GM18909 (cell line): ENCODE data around the gene CLEC16A.

ENCODE experiments used
- ATAC-seq: cut with Tn5 transposase; IDR thresholded peaks from one replicate; pipeline ENCODE4 v1.9.1; 2021; ENCODE audit warnings: mild to moderate bottlenecking; ENCODE audit not compliant: unreplicated experiment, poor library complexity

Gene CLEC16A

GRCh38 chr16:11143372-11144035 is 199.1 kb downstream of the CLEC16A start:
- ATAC-seq, result no peak

- ATAC-seq, result no peak
These were observed 199.8 kb downstream of the CLEC16A start for GRCh38 chr16:11144122-11144521.

GRCh38 chr16:11145173-11145818 is 200.9 kb downstream of the CLEC16A start:
- no peak for ATAC-seq

DNA sequence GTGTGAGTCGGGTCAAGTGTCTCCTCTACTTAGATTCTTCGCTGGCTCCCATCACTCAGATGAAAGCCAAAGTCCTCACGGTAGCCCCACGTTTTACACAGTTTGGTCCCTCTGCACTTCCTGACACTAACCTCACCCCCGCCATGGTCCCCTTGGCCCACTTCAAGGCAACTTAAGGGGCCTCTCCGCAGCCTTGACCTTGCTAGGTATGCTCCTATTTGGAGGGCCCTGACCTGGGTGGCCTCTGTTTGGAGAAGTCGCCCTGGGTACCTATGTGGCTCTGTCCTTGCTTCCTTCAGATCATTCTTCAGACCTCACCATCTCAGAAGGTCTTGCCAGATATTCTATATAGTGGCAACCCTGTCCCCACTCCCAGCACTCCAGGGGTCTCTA is 201.5 kb downstream of the CLEC16A start:
- no peak for ATAC-seq

DNA sequence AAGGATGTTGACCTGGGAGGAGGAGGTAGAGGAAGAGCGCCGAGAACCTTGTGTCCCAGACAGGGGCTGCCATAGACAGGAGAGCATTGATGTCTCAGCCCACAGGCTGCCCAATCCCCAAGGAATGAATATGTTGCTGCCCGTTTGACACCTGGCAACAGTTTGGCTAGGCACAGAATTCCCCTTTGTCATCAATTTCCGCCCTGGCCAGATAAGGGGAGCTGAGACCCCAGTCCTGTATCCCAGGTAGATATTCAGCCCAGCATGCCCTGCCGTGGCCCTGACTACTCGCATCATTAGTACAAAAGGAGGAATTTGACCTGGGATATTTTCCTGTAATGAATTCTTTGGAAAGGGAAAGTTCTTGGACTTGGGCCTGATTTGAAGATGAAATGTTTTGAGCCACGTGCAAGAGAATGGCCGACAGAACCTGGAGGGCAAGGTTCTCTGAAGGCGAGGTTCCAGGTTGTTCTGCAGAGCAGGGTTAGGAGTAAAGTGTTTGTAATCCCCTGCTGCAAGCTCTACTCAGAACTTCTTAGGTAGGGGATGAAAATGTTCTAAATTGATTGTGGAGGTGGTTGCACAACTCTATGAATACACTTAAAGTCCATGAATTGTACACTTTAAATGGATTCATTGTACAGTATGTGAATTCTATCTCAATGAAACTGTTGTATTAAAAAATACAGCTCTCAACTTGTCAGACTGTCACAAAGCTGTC is 202.8 kb downstream of the CLEC16A start:
- no peak for ATAC-seq

- ATAC-seq, result no peak
These were observed 203.5 kb downstream of the CLEC16A start for GRCh38 chr16:11147754-11148444.

- no peak for ATAC-seq
These were observed 204.8 kb downstream of the CLEC16A start for GRCh38 chr16:11149011-11149616.

DNA sequence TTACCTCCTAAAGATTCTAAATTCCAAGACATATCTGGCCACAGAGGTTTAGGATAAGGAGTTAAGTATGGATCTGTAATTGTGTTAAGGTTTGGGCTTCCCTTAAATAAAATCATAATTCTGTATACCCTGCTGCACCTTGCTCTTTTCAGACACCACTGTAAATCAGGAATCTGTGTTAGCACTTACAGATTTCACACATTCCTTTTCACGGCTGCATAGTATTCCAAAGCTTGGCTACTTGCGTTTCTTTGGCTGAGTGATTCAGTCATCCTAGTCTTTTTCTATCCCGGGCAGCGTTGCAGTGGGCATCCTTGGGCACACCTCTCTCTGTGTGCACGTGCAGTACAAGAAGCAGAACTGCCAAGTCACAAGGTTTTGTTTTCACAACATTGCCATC is 205.8 kb downstream of the CLEC16A start:
- ATAC-seq, result no peak

GRCh38 chr16:11151156-11151884 is 207.0 kb downstream of the CLEC16A start:
- ATAC-seq, result no peak

GRCh38 chr16:11151885-11152629 is 207.7 kb downstream of the CLEC16A start:
- no peak for ATAC-seq

DNA sequence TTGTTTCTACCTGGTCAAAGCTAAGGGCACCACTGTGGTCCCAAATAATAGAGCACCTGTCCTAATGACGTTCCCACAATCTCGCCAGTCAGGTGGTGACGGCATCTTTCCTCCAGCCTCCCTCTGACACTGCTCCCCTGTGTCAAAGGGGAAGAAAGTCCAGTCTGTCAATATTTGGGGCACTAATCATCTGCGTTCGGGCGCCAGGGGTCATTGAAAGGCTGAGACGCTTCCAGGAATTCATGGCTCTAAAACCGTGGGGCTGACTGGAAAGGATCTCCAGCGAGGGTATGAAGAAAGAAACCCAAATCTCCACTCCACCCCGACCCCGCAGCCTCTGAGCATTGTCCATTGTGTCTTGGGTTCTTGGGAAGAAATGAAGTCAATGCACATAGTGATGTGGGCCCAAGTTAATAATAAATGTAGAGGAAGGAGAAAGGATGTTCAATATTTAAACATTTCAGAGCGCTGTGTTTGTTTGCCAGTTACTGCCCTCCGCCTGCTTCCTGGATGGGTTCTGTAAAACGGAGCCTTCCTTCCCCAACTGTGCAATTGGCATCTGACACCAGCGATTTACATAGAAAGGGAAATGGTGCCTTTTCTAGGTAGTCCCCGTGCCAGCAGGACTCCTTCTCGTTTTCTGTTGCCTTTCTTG is 208.4 kb downstream of the CLEC16A start:
- ATAC-seq, result no peak

GRCh38 chr16:11155284-11155806 is 211.0 kb downstream of the CLEC16A start:
- no peak for ATAC-seq

- ATAC-seq, result no peak
These were observed 212.0 kb downstream of the CLEC16A start for GRCh38 chr16:11156401-11156800.

GRCh38 chr16:11157143-11157542 is 212.8 kb downstream of the CLEC16A start:
- no peak for ATAC-seq

DNA sequence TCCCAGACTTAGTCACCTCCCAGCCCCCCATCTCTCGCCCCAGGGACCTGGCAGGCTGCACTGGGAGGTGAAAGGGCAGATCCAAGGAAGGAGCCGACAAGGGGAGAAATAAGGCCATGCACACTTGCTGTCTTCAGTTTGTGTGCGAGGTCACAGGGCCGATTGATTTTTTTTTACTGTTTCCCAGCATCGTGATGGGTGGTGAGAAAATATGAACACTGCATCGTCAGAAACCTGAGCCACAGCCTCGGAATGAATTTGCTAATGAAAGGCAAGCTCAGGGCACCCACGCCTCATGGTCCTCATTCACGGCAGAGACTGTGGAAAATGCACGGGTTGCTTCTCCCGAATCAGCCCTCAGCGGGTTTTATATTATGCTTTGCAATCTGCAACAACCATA is 213.7 kb downstream of the CLEC16A start:
- no peak for ATAC-seq

DNA sequence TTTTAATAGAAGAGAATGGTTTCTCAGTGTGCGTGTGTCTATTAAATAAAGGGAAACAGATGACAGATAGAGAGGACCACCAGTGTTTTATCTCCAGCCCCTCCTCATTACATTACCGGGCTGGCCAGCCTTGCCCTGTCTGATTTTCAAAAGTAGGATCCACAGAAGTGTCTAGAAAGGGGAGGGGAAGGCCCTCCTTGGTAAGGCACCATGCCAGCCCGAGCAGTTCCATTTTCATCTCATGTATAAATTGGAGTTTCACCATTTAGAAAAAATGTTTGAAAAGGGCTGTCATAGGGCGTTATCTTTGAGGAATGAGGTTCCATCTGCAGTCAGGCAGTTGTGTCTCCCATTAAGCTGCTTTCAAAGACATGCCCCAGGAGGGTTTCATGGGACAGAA is 214.9 kb downstream of the CLEC16A start:
- ATAC-seq, result no peak

GRCh38 chr16:11160676-11161115 is 216.3 kb downstream of the CLEC16A start:
- no peak for ATAC-seq

DNA sequence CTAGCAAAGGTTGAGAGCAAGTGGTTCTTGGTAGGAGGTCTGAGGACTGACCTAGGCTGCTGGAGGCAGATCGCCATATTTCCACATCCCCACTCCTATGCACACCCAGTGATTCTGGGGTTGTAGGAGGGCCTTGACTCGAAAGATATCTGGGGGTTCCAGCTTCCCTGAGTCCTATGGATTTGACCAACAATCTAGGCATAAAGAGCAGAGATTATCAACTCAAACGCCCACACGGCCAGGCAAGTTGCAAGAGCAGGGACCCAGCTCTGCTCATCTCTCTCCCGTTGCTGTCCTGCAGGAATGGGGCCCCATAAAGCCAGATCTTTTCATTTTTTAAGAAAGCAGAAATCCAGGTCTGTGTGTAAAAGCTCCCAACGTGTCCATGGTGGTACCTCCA is 217.1 kb downstream of the CLEC16A start:
- ATAC-seq, result no peak
